HEK293 (cell line): Measurements from ENCODE around the gene GPBAR1.

Experiments used
- CTCF ChIP-seq: fragments of 450-650 bp; formaldehyde crosslinking; IDR thresholded peaks from 2 replicates; pipeline ENCODE4 v1.5.1; 2016; ENCODE audit warnings: missing biosample characterization, missing genetic modification characterization
- SP2 ChIP-seq: fragments of 450-650 bp; formaldehyde crosslinking; IDR thresholded peaks from 2 replicates; pipeline ENCODE4 v1.5.1; 2016; ENCODE audit warnings: missing biosample characterization, missing genetic modification characterization
- ZBTB20 ChIP-seq: fragments of 450-650 bp; formaldehyde crosslinking; IDR thresholded peaks from 2 replicates; pipeline ENCODE4 v1.5.1; 2016; ENCODE audit warnings: missing biosample characterization, missing genetic modification characterization
- ZBTB7A ChIP-seq: fragments of 450-650 bp; formaldehyde crosslinking; IDR thresholded peaks from 2 replicates; pipeline ENCODE4 v1.5.1; 2016; ENCODE audit warnings: low read depth, missing biosample characterization, missing genetic modification characterization
- ZNF366 ChIP-seq: fragments of 450-650 bp; formaldehyde crosslinking; conservative IDR thresholded peaks from 2 replicates; pipeline ENCODE4 v1.5.1; 2016; ENCODE audit warnings: missing biosample characterization, missing genetic modification characterization
- ZNF629 ChIP-seq: fragments of 450-650 bp; formaldehyde crosslinking; IDR thresholded peaks from 2 replicates; pipeline ENCODE4 v1.5.1; 2017; ENCODE audit warnings: missing biosample characterization, missing genetic modification characterization
- ZNF670 ChIP-seq: fragments of 450-650 bp; formaldehyde crosslinking; IDR thresholded peaks from 2 replicates; pipeline ENCODE4 v1.5.1; 2016; ENCODE audit warnings: missing biosample characterization, missing genetic modification characterization, low read depth

GRCh38 chr2:218244665-218245064 is 16.1 kb upstream of the GPBAR1 start:
- TF ChIP-seq ZNF366 (no peak), CTCF (tag by site-specific recombination) (no peak), ZBTB20 (tag by site-specific recombination) (no peak), SP2 (tag by site-specific recombination) (no peak), ZNF629 (tag by site-specific recombination) (no peak), ZBTB7A (tag by site-specific recombination) (no peak), ZNF670 (no peak)
